B cell (primary cell): ENCODE measurements around the gene IGF1. TPM values are rescaled to one million over a fixed set of nuclear protein-coding genes. Genes with fewer than 3 reads are reported as not detected.

Experiments used
- ATAC-seq: fragments of 200-7000 bp; cut with Tn5 transposase; one replicate; pipeline ENCODE4 v1.10.0; 2021; ENCODE audit warnings: low read depth, mild to moderate bottlenecking, moderate number of reproducible peaks, moderate library complexity
- CTCF ChIA-PET: fragments of 350-600 bp; sonication (Branson Sonifier 250); formaldehyde crosslinking; loops from one replicate; lab custom pipeline; 2021; ENCODE audit warnings: antibody characterized with exemption, inconsistent platforms; lab: Charles Lee
- POLR2A ChIA-PET: fragments of 350-600 bp; sonication (Branson Sonifier 250); formaldehyde crosslinking; loops from one replicate; lab custom pipeline; 2021; ENCODE audit warnings: antibody characterized with exemption; lab: Charles Lee
- DNase-seq: peaks from one replicate; pipeline ENCODE4 v3.0.0; 2013
- H2AFZ ChIP-seq: 2 replicates; pipeline ENCODE4 v1.6.1; 2012; ENCODE audit warnings: mild to moderate bottlenecking, low read depth, low read length; ENCODE audit not compliant: insufficient read depth, poor library complexity, severe bottlenecking
- H3K27ac ChIP-seq, 2 donors: 1 replicate in 1 of 2; 2 replicates in 1 of 2; pipeline ENCODE4 v1.5.1; 2012 to 2013; ENCODE audit warnings: low read length in 2 of 2, mild to moderate bottlenecking in 2 of 2, moderate library complexity in 1 of 2
- H3K27me3 ChIP-seq, 4 experiments: fragments of 200-600 bp in 1 of 4; sonication (generic) in 1 of 4; replicated peaks in 1 of 4; 1 replicate in 2 of 4; 2 replicates in 2 of 4; pipeline versions ENCODE4 v1.6.1 to v1.7.0; 2013 to 2016; ENCODE audit warnings: low read length in 3 of 4, mild to moderate bottlenecking in 2 of 4, mixed read lengths in 1 of 4, moderate library complexity in 1 of 4; ENCODE audit not compliant: insufficient read depth in 4 of 4, control insufficient read depth in 3 of 4; ENCODE audit errors: control extremely low read depth in 1 of 4
- H3K36me3 ChIP-seq, 2 experiments: replicated peaks in 1 of 2; 1 replicate in 1 of 2; 2 replicates in 1 of 2; pipeline versions ENCODE4 v1.6.1 to v1.7.1; 2013; ENCODE audit warnings: low read length in 1 of 2; ENCODE audit not compliant: insufficient read depth in 2 of 2, control insufficient read depth in 1 of 2; ENCODE audit errors: control extremely low read depth in 1 of 2, extremely low read depth in 1 of 2
- H3K4me1 ChIP-seq, 2 donors: fragments of 200-600 bp in 1 of 2; sonication (generic) in 1 of 2; 1 replicate in 1 of 2; 2 replicates in 1 of 2; pipeline versions ENCODE4 v1.5.1 to v1.6.1; 2013 to 2017; ENCODE audit warnings: low read length in 2 of 2; ENCODE audit not compliant: control insufficient read depth in 2 of 2, insufficient read depth in 2 of 2
- H3K4me2 ChIP-seq: replicated peaks from 2 replicates; pipeline ENCODE3; 2012; ENCODE audit warnings: mild to moderate bottlenecking, low read depth, low read length; ENCODE audit not compliant: poor library complexity, severe bottlenecking
- H3K4me3 ChIP-seq, 5 experiments: fragments of 200-600 bp in 1 of 5; sonication (generic) in 1 of 5; 1 replicate in 3 of 5; 2 replicates in 2 of 5; pipeline versions ENCODE4 v1.5.1 to v1.7.0; 2011 to 2016; ENCODE audit warnings: low read length in 4 of 5, mild to moderate bottlenecking in 4 of 5, low read depth in 2 of 5, control low read depth in 1 of 5, moderate library complexity in 1 of 5; ENCODE audit not compliant: insufficient read depth in 1 of 5; ENCODE audit errors: control extremely low read depth in 1 of 5, extremely low read depth in 1 of 5
- H3K79me2 ChIP-seq: fragments of 200-600 bp; sonication (generic); one replicate; pipeline ENCODE4 v1.6.0; 2016; ENCODE audit warnings: low read length; ENCODE audit not compliant: control insufficient read depth, insufficient read depth
- H3K9ac ChIP-seq: fragments of 200-600 bp; sonication (generic); 2 replicates; pipeline ENCODE4 v1.6.1; 2017; ENCODE audit warnings: mild to moderate bottlenecking, low read length, moderate library complexity
- H3K9me3 ChIP-seq, 3 donors: one replicate each; pipeline versions ENCODE4 v1.6.1 to v1.7.1; 2013; ENCODE audit warnings: low read length in 2 of 3; ENCODE audit not compliant: control insufficient read depth in 2 of 3, insufficient read depth in 1 of 3; ENCODE audit errors: control extremely low read depth in 1 of 3
- H4K20me1 ChIP-seq: 2 replicates; pipeline ENCODE4 v1.6.0; 2012; ENCODE audit warnings: mild to moderate bottlenecking, low read length; ENCODE audit not compliant: insufficient read depth, control insufficient read depth, poor library complexity, severe bottlenecking
- H3K27ac Mint-ChIP-seq: one replicate; pipeline ENCODE4 v1.8.0; 2021; ENCODE audit warnings: mixed read lengths
- H3K27me3 Mint-ChIP-seq: one replicate; pipeline ENCODE4 v1.8.0; 2021; ENCODE audit warnings: mixed read lengths
- H3K4me1 Mint-ChIP-seq: one replicate; pipeline ENCODE4 v1.8.0; 2021; ENCODE audit warnings: mixed read lengths
- H3K4me3 Mint-ChIP-seq: one replicate; pipeline ENCODE4 v1.8.0; 2021; ENCODE audit warnings: mixed read lengths
- H3K9me3 Mint-ChIP-seq: one replicate; pipeline ENCODE4 v1.8.0; 2022; ENCODE audit warnings: mixed read lengths; ENCODE audit not compliant: insufficient read depth
- EZH2 ChIP-seq: IDR thresholded peaks from 2 replicates; pipeline ENCODE4 v1.6.1; 2012; ENCODE audit warnings: borderline replicate concordance, low read depth, mild to moderate bottlenecking, moderate library complexity, low read length; ENCODE audit not compliant: insufficient read depth, poor library complexity, severe bottlenecking
- WGBS: methylation state at CpG from one replicate; pipeline ENCODE4 v1.1.5; 2013; ENCODE audit warnings: missing lambda C conversion rate; ENCODE audit not compliant: insufficient coverage; 5-methylcytosine and 5-hydroxymethylcytosine counted together
- intact Hi-C: fragments of 100-400 bp; cut with micrococcal nuclease; formaldehyde crosslinking; loops from one replicate; pipeline ENCODE4 v1.10.0; 2022
- polyA plus RNA-seq: library from polyadenylated mRNA; depleted of rRNA; stranded (reverse); fragments of >200 nt; gene quantifications from 2 replicates; pipeline ENCODE4 v1.2.3, GENCODE V29; 2012
- total RNA-seq, 2 donors: library from RNA; stranded (reverse); fragments of 120-200 nt in 1 of 2; gene quantifications; 1 replicate in 1 of 2; 2 replicates in 1 of 2; pipeline versions ENCODE4 v1.2.3 to v1.2.4, GENCODE V29; 2013 to 2022
- TF ChIP-seq, protein P1 (sequence below): fragments of 200-600 bp; IDR thresholded peaks from one replicate; pipeline ENCODE4 v1.8.0; 2022; ENCODE audit warnings: antibody characterized with exemption, mild to moderate bottlenecking

IGF1 gene
- total and polyA plus RNA-seq, 2 donors (not counting 1 experiment from before 2014, with no cell fraction given): 0.21 TPM; not detected in 1

DNA sequence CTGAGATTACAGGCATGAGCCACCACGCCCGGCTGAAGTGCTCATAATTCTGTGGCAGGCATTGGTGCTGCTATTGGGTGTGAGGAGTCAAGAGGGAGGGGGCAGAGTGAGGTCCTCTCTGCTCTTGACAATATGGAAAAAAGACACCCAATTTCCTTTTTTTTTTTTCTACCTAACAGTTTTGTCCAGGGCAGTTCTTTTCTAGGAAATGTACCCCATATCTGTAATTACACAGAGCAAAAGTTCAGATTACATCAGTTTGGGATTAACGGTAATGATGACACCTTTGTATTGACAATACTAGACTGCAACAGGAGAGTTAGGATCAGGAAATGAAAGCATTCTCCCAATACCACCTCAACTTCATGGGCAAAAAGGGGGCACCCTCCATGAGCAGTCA is 36.3 kb downstream of the IGF1 start:
- no peak for DNase-seq
- Histone ChIP-seq H3K27me3 (no peaks in the 10 kb centered on the region), H3K4me2 (no peak overlapping the region), H3K4me3 (no peak overlapping the region), H4K20me1 (no peaks in the 10 kb centered on the region), H2AFZ (no peak overlapping the region), H3K36me3 (no peaks in the 10 kb centered on the region), H3K9ac (no peak overlapping the region), H3K79me2 (no peaks in the 10 kb centered on the region), H3K27ac (no peak overlapping the region), H3K4me1 (no peaks in the 10 kb centered on the region), H3K9me3 (no peaks in the 10 kb centered on the region)
- no peak for TF ChIP-seq EZH2
- TF ChIP-seq, protein P1, sequence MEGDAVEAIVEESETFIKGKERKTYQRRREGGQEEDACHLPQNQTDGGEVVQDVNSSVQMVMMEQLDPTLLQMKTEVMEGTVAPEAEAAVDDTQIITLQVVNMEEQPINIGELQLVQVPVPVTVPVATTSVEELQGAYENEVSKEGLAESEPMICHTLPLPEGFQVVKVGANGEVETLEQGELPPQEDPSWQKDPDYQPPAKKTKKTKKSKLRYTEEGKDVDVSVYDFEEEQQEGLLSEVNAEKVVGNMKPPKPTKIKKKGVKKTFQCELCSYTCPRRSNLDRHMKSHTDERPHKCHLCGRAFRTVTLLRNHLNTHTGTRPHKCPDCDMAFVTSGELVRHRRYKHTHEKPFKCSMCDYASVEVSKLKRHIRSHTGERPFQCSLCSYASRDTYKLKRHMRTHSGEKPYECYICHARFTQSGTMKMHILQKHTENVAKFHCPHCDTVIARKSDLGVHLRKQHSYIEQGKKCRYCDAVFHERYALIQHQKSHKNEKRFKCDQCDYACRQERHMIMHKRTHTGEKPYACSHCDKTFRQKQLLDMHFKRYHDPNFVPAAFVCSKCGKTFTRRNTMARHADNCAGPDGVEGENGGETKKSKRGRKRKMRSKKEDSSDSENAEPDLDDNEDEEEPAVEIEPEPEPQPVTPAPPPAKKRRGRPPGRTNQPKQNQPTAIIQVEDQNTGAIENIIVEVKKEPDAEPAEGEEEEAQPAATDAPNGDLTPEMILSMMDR: no peak
- WGBS: 100% methylated on average over 2 of the region's 3 CpGs
- Mint-ChIP-seq H3K9me3 (peaks cover 5% of the 10 kb centered on the region), H3K4me3 (no peak overlapping the region), H3K4me1 (no peaks in the 10 kb centered on the region), H3K27ac (no peak overlapping the region), H3K27me3 (peaks cover 14% of the 10 kb centered on the region)
- CTCF ChIA-PET: no interaction called here
- intact Hi-C loops: no loop called here
- no peak for ATAC-seq
- POLR2A ChIA-PET: no interaction called here

- ChIA-PET CTCF (no interaction called here), POLR2A (no interaction called here)
- Histone ChIP-seq H3K79me2 (no peaks in the 10 kb centered on the region), H3K36me3 (no peaks in the 10 kb centered on the region), H3K9ac (no peak overlapping the region), H3K9me3 (no peaks in the 10 kb centered on the region), H2AFZ (no peak overlapping the region), H3K4me3 (no peak overlapping the region), H3K4me2 (no peak overlapping the region), H3K27ac (no peak overlapping the region), H4K20me1 (no peaks in the 10 kb centered on the region), H3K4me1 (no peaks in the 10 kb centered on the region), H3K27me3 (no peaks in the 10 kb centered on the region)
- peaks cover 20% of the 10 kb centered on the region for H3K27me3 Mint-ChIP-seq
- no peak overlapping the region for H3K4me3 Mint-ChIP-seq
- ATAC-seq (no peak), DNase-seq (no peak)
- H3K9me3 Mint-ChIP-seq: peaks cover 3% of the 10 kb centered on the region
- TF ChIP-seq EZH2: no peak
- TF ChIP-seq, protein P1: no peak
- intact Hi-C loops: no loop called here
- H3K4me1 Mint-ChIP-seq: no peaks in the 10 kb centered on the region
- H3K27ac Mint-ChIP-seq: no peak overlapping the region
- WGBS: 86% methylated on average over 1 of the region's 1 CpG
These were observed 39.2 kb downstream of the IGF1 start for GRCh38 chr12:102441077-102441596.
